AG04449 (cell line): Measurements from ENCODE around the gene MICB.

ENCODE experiments used
- CTCF ChIA-PET: fragments of 350-600 bp; formaldehyde crosslinking; extraction: SDS; loops from one replicate; lab custom pipeline; 2021; ENCODE audit warnings: antibody characterized with exemption; lab: Yijun Ruan, JAX
- POLR2A ChIA-PET: fragments of 400-600, 350-600 bp; formaldehyde crosslinking; extraction: SDS; loops from one replicate; lab custom pipeline; 2020; ENCODE audit warnings: antibody characterized with exemption, inconsistent platforms; lab: Yijun Ruan, JAX
- DNase-seq: peaks from one replicate; pipeline ENCODE4 v3.0.0-alpha.2; 2010; ENCODE audit warnings: low read depth, low spot score
- H3K4me3 ChIP-seq: 2 replicates; pipeline ENCODE4 v1.5.1; 2011; ENCODE audit warnings: low read depth, mild to moderate bottlenecking, control low read depth, low read length
- CTCF ChIP-seq: IDR thresholded peaks from one replicate; pipeline ENCODE4 v1.5.1; 2011; ENCODE audit warnings: mild to moderate bottlenecking, moderate library complexity, low read length, control low read depth, inconsistent platforms; ENCODE audit not compliant: insufficient read depth; ENCODE audit errors: missing control alignments

Gene MICB

GRCh38 chr6:31513456-31514165, 15.7 kb downstream of the MICB start:
- TF ChIP-seq CTCF: no peak
- ChIA-PET CTCF (interaction anchor here (1.2 to 1.5 kb wide), 2 partner anchors 20 to 33 kb away, joined by 3 to 6 read pairs; partner anchors contain the start of gene ATP6V1G2), POLR2A (no interaction called here)

DNA sequence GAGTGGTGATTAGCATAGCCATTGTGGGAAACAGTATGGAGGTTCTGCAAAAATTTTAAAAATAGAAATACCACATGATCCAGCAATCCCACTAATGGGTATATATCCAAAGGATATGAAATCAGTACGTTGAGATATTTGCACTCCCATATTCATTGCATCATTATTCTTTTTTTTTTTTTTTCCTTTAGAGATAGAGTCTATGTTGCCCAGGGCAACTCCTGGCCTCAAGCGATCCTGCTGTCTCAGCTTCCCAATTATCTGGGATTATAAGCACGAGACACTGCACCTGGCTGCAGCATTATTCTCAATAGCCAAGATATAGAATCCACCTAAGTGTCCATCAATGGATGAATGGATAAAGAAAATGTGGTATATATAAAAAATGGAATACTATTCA, 23.9 kb downstream of the MICB start:
- ChIA-PET CTCF (interaction anchor here (1.3 kb wide), 1 partner anchor 77 kb away, joined by 3 read pairs; no protein-coding TSS in a partner anchor), POLR2A (no interaction called here)
- TF ChIP-seq CTCF: no peak
- no peak overlapping the region for H3K4me3 ChIP-seq
- no peak for DNase-seq

More at GRCh38 chr6:31513456-31514165, 15.7 kb downstream of the MICB start:
- DNase-seq: no peak
- H3K4me3 ChIP-seq: no peak overlapping the region

GRCh38 chr6:31525553-31525931, 27.6 kb downstream of the MICB start:
- ChIA-PET POLR2A (no interaction called here), CTCF (interaction anchor here (0.6 to 1.4 kb wide), 2 partner anchors 33 to 73 kb away, joined by 4 to 8 read pairs; no protein-coding TSS in a partner anchor)
- TF ChIP-seq CTCF: no peak
- no peak for DNase-seq
- H3K4me3 ChIP-seq: no peak overlapping the region

- no peak for TF ChIP-seq CTCF
- no peak for DNase-seq
- H3K4me3 ChIP-seq: no peak overlapping the region
- CTCF ChIA-PET: interaction anchor here (0.6 to 1.4 kb wide), 2 partner anchors 33 to 73 kb away, joined by 4 to 8 read pairs; no protein-coding TSS in a partner anchor
- POLR2A ChIA-PET: no interaction called here
Measured at GRCh38 chr6:31525932-31526591, 28.1 kb downstream of the MICB start.

DNA sequence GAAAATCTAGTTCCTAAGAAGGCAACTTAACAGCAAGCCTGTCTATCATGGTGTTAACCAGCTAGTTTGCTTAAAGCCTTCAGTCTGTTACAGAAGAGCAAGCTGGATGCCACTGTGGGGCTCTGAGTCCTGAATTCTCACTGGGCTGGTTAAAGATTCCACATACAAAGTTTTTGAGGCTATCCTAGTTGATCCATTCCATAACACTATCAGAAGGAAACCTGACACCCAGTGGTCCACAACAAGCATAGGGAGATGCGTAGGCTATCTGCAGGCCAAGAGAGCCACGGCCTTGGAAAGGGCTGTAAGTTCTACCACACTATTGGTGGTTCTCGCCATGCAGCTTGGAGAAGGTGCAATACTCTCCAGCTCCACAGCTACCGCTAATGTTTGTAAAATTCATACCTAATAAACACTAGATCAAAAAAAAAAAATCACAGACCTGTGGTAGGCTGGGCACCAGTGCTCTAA, 30.4 kb downstream of the MICB start:
- no peak for DNase-seq
- CTCF ChIA-PET: interaction anchor here (1.6 to 3.1 kb wide), 2 partner anchors 10 to 70 kb away, joined by 4 to 13 read pairs; no protein-coding TSS in a partner anchor
- POLR2A ChIA-PET: interaction anchor here (0.7 to 2.2 kb wide), 3 partner anchors 13 to 82 kb away, joined by 3 to 13 read pairs (median 3); partner anchors contain the start of gene DDX39B

More for the DNA sequence above, 30.4 kb downstream of the MICB start:
- no peak for TF ChIP-seq CTCF
- no peak overlapping the region for H3K4me3 ChIP-seq
